Neural cell (in vitro differentiated cells): ENCODE measurements around the gene COPS2. TPM values are rescaled to one million over a fixed set of nuclear protein-coding genes. Genes with fewer than 3 reads are reported as not detected.

Source experiments
- H2AFZ ChIP-seq: fragments of 200-600, 300-800 bp; sonication (generic), shearing (Covaris generic); 2 replicates; pipeline ENCODE4 v1.6.0; 2014; ENCODE audit warnings: low read depth, mild to moderate bottlenecking, antibody characterized with exemption, low read length, moderate library complexity
- H3F3A ChIP-seq: fragments of 200-600 bp; shearing (Covaris generic); 2 replicates; pipeline ENCODE4 v1.6.1; 2016; ENCODE audit warnings: mild to moderate bottlenecking, moderate library complexity, mixed read lengths, antibody characterized with exemption, low read length; ENCODE audit not compliant: insufficient read depth, poor library complexity, severe bottlenecking
- H3K27ac ChIP-seq: fragments of 200-600, 300-800 bp; sonication (generic), shearing (Covaris generic); 2 replicates; pipeline ENCODE4 v1.5.1; 2014; ENCODE audit warnings: mild to moderate bottlenecking, low read length, moderate library complexity
- H3K27me3 ChIP-seq: fragments of 300-800, 200-600 bp; sonication (generic), shearing (Covaris generic); 2 replicates; pipeline ENCODE4 v1.6.0; 2014; ENCODE audit warnings: mild to moderate bottlenecking, low read depth, low read length, moderate library complexity; ENCODE audit not compliant: insufficient read depth
- H3K36me3 ChIP-seq: fragments of 300-800, 200-600 bp; sonication (generic), shearing (Covaris generic); 2 replicates; pipeline ENCODE4 v1.5.1; 2014; ENCODE audit warnings: mild to moderate bottlenecking, antibody characterized with exemption, low read length, moderate library complexity; ENCODE audit not compliant: insufficient read depth
- H3K4me2 ChIP-seq: fragments of 300-800, 200-600 bp; sonication (generic), shearing (Covaris generic); 2 replicates; pipeline ENCODE4 v1.6.0; 2014; ENCODE audit warnings: mild to moderate bottlenecking, low read length
- H3K4me3 ChIP-seq: fragments of 300-800, 200-600 bp; sonication (generic), shearing (Covaris generic); 2 replicates; pipeline ENCODE4 v1.5.1; 2014; ENCODE audit warnings: mild to moderate bottlenecking, low read length, moderate library complexity
- H3K79me2 ChIP-seq: fragments of 200-600 bp; shearing (Covaris generic); replicated peaks from 2 replicates; pipeline ENCODE4 v1.6.0; 2014; ENCODE audit warnings: mild to moderate bottlenecking, low read length, moderate library complexity; ENCODE audit not compliant: insufficient read depth
- H3K9ac ChIP-seq: fragments of 300-800, 200-600 bp; sonication (generic), shearing (Covaris generic); 2 replicates; pipeline ENCODE4 v1.6.1; 2016; ENCODE audit warnings: mild to moderate bottlenecking, low read length, mixed read lengths
- H3K9me2 ChIP-seq: fragments of 200-600 bp; shearing (Covaris generic); 2 replicates; pipeline ENCODE4 v1.6.1; 2016; ENCODE audit warnings: mild to moderate bottlenecking, low read length, mixed read lengths; ENCODE audit not compliant: insufficient read depth
- H3K9me3 ChIP-seq: fragments of 200-600, 300-800 bp; sonication (generic), shearing (Covaris generic); 2 replicates; pipeline ENCODE4 v1.6.1; 2016; ENCODE audit warnings: mild to moderate bottlenecking, mixed run types, low read length, moderate library complexity, mixed read lengths
- H4K20me1 ChIP-seq: fragments of 200-600 bp; shearing (Covaris generic); 2 replicates; pipeline ENCODE4 v1.6.1; 2016; ENCODE audit warnings: mild to moderate bottlenecking, mixed run types; ENCODE audit not compliant: insufficient read depth
- EP300 ChIP-seq: fragments of 450-650 bp; conservative IDR thresholded peaks from 2 replicates; pipeline ENCODE4 v1.6.1; 2014; ENCODE audit warnings: antibody characterized with exemption, mild to moderate bottlenecking, moderate library complexity; ENCODE audit not compliant: poor library complexity, severe bottlenecking
- EZH2 ChIP-seq: fragments of 200-600, 300-800 bp; shearing (Covaris generic), sonication (generic); IDR thresholded peaks from 2 replicates; pipeline ENCODE4 v1.6.1; 2014; ENCODE audit warnings: antibody characterized with exemption, low read length, borderline replicate concordance, mild to moderate bottlenecking; ENCODE audit not compliant: insufficient read depth, poor library complexity, severe bottlenecking
- MXI1 ChIP-seq: fragments of 450-650 bp; conservative IDR thresholded peaks from 2 replicates; pipeline ENCODE4 v1.6.1; 2014; ENCODE audit warnings: antibody characterized with exemption, mild to moderate bottlenecking; ENCODE audit not compliant: poor library complexity, severe bottlenecking
- POLR2AphosphoS5 ChIP-seq: IDR thresholded peaks from 2 replicates; pipeline ENCODE4 v1.6.1; 2012
- RAD21 ChIP-seq: fragments of 450-650 bp; conservative IDR thresholded peaks from 2 replicates; pipeline ENCODE4 v1.6.1; 2014; ENCODE audit warnings: antibody characterized with exemption, mild to moderate bottlenecking, moderate library complexity
- SMC3 ChIP-seq: fragments of 450-650 bp; conservative IDR thresholded peaks from 2 replicates; pipeline ENCODE4 v1.6.1; 2014; ENCODE audit warnings: antibody characterized with exemption, mild to moderate bottlenecking, moderate library complexity; ENCODE audit not compliant: poor library complexity
- TAF1 ChIP-seq: IDR thresholded peaks from 2 replicates; pipeline ENCODE4 v1.6.1; 2012; ENCODE audit warnings: low read depth
- polyA plus RNA-seq: library from polyadenylated mRNA; depleted of rRNA; stranded (reverse); fragments of >200 nt; gene quantifications from 2 replicates; pipeline ENCODE4 v1.2.3, GENCODE V29; 2014
- TF ChIP-seq, protein P1 (sequence below): IDR thresholded peaks from 2 replicates; pipeline ENCODE4 v1.6.1; 2012; ENCODE audit warnings: borderline replicate concordance
- TF ChIP-seq, protein P2 (sequence below): fragments of 450-650 bp; IDR thresholded peaks from 2 replicates; pipeline ENCODE4 v1.5.1; 2014; ENCODE audit warnings: antibody characterized with exemption, mild to moderate bottlenecking, moderate library complexity; ENCODE audit not compliant: poor library complexity, severe bottlenecking

Gene COPS2
- polyA plus RNA-seq, 1 donor from 2014 or later, result 88.8 TPM

DNA sequence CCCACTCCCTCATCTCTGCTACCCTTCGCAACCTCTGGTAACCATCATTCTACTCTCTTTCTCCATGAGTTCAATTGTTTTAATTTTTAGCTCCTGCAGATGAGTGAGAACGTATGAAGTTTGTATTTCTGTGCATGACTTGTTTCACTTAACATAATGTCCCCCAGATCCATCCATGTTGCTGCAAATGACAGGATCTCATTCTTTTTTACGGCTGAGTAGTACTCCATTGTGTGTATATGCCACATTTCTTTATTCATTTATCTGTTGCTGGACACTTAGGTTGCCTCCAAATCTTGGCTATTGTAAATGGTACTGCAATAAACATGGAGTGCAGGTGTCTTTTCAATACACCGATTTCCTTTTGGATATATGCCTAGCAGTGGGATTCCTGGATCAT is 26.7 kb upstream of the COPS2 start:
- H3K4me3 ChIP-seq, result no peak overlapping the region
- H3F3A ChIP-seq, result no peaks in the 10 kb centered on the region
- no peaks in the 10 kb centered on the region for H3K9me2 ChIP-seq
- TF ChIP-seq TAF1, result no peak
- TF ChIP-seq MXI1, result no peak
- TF ChIP-seq, protein P1, sequence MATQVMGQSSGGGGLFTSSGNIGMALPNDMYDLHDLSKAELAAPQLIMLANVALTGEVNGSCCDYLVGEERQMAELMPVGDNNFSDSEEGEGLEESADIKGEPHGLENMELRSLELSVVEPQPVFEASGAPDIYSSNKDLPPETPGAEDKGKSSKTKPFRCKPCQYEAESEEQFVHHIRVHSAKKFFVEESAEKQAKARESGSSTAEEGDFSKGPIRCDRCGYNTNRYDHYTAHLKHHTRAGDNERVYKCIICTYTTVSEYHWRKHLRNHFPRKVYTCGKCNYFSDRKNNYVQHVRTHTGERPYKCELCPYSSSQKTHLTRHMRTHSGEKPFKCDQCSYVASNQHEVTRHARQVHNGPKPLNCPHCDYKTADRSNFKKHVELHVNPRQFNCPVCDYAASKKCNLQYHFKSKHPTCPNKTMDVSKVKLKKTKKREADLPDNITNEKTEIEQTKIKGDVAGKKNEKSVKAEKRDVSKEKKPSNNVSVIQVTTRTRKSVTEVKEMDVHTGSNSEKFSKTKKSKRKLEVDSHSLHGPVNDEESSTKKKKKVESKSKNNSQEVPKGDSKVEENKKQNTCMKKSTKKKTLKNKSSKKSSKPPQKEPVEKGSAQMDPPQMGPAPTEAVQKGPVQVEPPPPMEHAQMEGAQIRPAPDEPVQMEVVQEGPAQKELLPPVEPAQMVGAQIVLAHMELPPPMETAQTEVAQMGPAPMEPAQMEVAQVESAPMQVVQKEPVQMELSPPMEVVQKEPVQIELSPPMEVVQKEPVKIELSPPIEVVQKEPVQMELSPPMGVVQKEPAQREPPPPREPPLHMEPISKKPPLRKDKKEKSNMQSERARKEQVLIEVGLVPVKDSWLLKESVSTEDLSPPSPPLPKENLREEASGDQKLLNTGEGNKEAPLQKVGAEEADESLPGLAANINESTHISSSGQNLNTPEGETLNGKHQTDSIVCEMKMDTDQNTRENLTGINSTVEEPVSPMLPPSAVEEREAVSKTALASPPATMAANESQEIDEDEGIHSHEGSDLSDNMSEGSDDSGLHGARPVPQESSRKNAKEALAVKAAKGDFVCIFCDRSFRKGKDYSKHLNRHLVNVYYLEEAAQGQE, result no peak
- TF ChIP-seq EZH2, result no peak
- TF ChIP-seq SMC3, result no peak
- no peak for TF ChIP-seq POLR2AphosphoS5
- TF ChIP-seq EP300, result no peak
- TF ChIP-seq RAD21, result no peak
- TF ChIP-seq, protein P2, sequence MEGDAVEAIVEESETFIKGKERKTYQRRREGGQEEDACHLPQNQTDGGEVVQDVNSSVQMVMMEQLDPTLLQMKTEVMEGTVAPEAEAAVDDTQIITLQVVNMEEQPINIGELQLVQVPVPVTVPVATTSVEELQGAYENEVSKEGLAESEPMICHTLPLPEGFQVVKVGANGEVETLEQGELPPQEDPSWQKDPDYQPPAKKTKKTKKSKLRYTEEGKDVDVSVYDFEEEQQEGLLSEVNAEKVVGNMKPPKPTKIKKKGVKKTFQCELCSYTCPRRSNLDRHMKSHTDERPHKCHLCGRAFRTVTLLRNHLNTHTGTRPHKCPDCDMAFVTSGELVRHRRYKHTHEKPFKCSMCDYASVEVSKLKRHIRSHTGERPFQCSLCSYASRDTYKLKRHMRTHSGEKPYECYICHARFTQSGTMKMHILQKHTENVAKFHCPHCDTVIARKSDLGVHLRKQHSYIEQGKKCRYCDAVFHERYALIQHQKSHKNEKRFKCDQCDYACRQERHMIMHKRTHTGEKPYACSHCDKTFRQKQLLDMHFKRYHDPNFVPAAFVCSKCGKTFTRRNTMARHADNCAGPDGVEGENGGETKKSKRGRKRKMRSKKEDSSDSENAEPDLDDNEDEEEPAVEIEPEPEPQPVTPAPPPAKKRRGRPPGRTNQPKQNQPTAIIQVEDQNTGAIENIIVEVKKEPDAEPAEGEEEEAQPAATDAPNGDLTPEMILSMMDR, result no peak
- H3K4me2 ChIP-seq, result no peak overlapping the region
- H2AFZ ChIP-seq, result no peak overlapping the region
- no peaks in the 10 kb centered on the region for H3K9me3 ChIP-seq
- H3K27me3 ChIP-seq, result no peaks in the 10 kb centered on the region
- H3K27ac ChIP-seq, result no peak overlapping the region
- no peaks in the 10 kb centered on the region for H3K36me3 ChIP-seq
- H3K79me2 ChIP-seq, result peaks cover 5% of the 10 kb centered on the region
- H3K9ac ChIP-seq, result no peak overlapping the region
- no peaks in the 10 kb centered on the region for H4K20me1 ChIP-seq

DNA sequence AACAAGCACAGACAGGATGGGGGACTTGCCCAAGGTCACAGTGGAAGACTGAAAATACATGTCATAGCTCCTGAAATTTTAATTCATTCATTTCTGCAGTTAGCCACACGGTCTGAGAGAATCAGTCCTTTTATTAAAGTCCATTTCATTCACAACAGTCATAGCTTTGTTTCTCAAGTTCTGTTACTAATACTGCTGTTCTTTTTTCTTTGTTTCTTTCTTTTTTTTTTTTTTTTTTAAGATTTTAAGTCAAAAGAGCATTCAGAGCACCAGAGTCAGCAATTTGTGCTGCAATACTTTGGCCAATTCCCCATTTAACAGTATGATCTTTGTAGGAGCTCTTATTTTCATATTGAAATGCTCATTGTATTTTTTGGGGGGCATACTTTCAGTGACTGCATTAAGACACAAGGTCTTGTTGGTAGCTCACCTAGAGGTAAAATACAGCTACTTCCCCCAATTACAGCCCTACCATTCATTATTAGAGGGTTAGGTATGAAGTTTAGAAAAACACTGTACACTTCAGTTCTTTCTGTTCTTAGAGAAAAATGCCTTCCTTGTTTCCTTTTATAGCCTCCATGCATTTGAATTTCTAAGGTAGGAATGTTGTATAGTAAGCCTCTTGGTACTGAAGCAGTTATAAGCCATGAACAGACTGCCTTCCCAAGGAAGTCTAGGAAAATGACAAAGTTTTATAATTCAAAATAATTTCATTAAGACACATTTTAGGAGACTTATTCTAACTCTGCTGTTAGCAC is 24.2 kb upstream of the COPS2 start:
- H3K4me2 ChIP-seq, result no peak overlapping the region
- H3K79me2 ChIP-seq, result peaks cover 5% of the 10 kb centered on the region
- H3K4me3 ChIP-seq, result no peak overlapping the region
- H3K9me3 ChIP-seq, result no peaks in the 10 kb centered on the region
- H3K9ac ChIP-seq, result no peak overlapping the region
- H3K27ac ChIP-seq, result no peak overlapping the region
- no peaks in the 10 kb centered on the region for H3F3A ChIP-seq
- no peaks in the 10 kb centered on the region for H4K20me1 ChIP-seq
- H3K36me3 ChIP-seq, result no peaks in the 10 kb centered on the region
- no peak overlapping the region for H2AFZ ChIP-seq
- TF ChIP-seq POLR2AphosphoS5 (no peak), RAD21 (no peak), TAF1 (no peak)
- H3K27me3 ChIP-seq, result no peaks in the 10 kb centered on the region
- no peaks in the 10 kb centered on the region for H3K9me2 ChIP-seq
